K562 (cell line): ENCODE results near the gene DRAXIN. TPM values are rescaled to one million over a fixed set of nuclear protein-coding genes. Genes with fewer than 3 reads are reported as not detected.

ENCODE experiments used
- CTCF ChIP-seq, 3 experiments: IDR thresholded peaks in 2 of 3; conservative IDR thresholded peaks in 1 of 3; 2 replicates each; pipeline ENCODE4 v1.5.1; 2011 to 2012; ENCODE audit warnings: low read length in 3 of 3, mild to moderate bottlenecking in 3 of 3, control low read depth in 2 of 3, improper control_type of control experiment in 1 of 3, inconsistent platforms in 1 of 3, low read depth in 1 of 3, mixed read lengths in 1 of 3, moderate library complexity in 1 of 3; ENCODE audit not compliant: insufficient read depth in 2 of 3
- CTCFL ChIP-seq: IDR thresholded peaks from 2 replicates; pipeline ENCODE4 v1.6.1; 2011; ENCODE audit warnings: borderline replicate concordance, low read depth, mild to moderate bottlenecking, moderate library complexity, low read length; ENCODE audit not compliant: insufficient read depth, poor library complexity, severe bottlenecking
- ELF1 ChIP-seq: fragments of 200-800 bp; sonication (Bioruptor generic); IDR thresholded peaks from 2 replicates; pipeline ENCODE4 v1.6.1; 2016; ENCODE audit warnings: missing genetic modification characterization, missing compliant biosample characterization
- HMGXB4 ChIP-seq: sonication (generic); formaldehyde crosslinking; IDR thresholded peaks from 2 replicates; pipeline ENCODE4 v1.8.1; 2023; ENCODE audit warnings: mild to moderate bottlenecking, missing genetic modification reagents
- HNRNPL ChIP-seq: fragments of 200-400 bp; formaldehyde crosslinking; IDR thresholded peaks from 2 replicates; pipeline ENCODE4 v1.6.1; 2017; ENCODE audit warnings: low read depth, mild to moderate bottlenecking, low read length
- ILF3 ChIP-seq: fragments of 450-650 bp; IDR thresholded peaks from 2 replicates; pipeline ENCODE4 v1.6.1; 2018; ENCODE audit warnings: antibody characterized with exemption, mild to moderate bottlenecking, moderate library complexity, borderline replicate concordance
- MCM5 ChIP-seq: fragments of 450-650 bp; IDR thresholded peaks from 2 replicates; pipeline ENCODE4 v1.6.1; 2016; ENCODE audit warnings: low read depth
- NCOA1 ChIP-seq: fragments of 450-650 bp; IDR thresholded peaks from 2 replicates; pipeline ENCODE4 v1.6.1; 2016; ENCODE audit warnings: low read depth
- NFXL1 ChIP-seq: fragments of 450-650 bp; formaldehyde crosslinking; IDR thresholded peaks from 2 replicates; pipeline ENCODE4 v1.4.0; 2021; ENCODE audit warnings: mild to moderate bottlenecking
- SMARCE1 ChIP-seq: fragments of 450-650 bp; IDR thresholded peaks from 2 replicates; pipeline ENCODE4 v1.7.1; 2016; ENCODE audit warnings: mild to moderate bottlenecking
- STAG1 ChIP-seq: sonication (generic); formaldehyde crosslinking; IDR thresholded peaks from 2 replicates; pipeline ENCODE4 v1.5.0; 2020; ENCODE audit warnings: missing genetic modification reagents, borderline replicate concordance
- ZBTB40 ChIP-seq, 2 experiments: fragments of 450-650 bp in 1 of 2; sonication (generic) in 1 of 2; formaldehyde crosslinking in 1 of 2; IDR thresholded peaks; 2 replicates each; pipeline versions ENCODE4 v1.7.1 to v1.9.0; 2016 to 2022; ENCODE audit warnings: inconsistent platforms in 1 of 2, mild to moderate bottlenecking in 1 of 2, missing genetic modification reagents in 1 of 2
- polyA plus RNA-seq, 8 experiments: library from polyadenylated mRNA; depleted of rRNA in 4 of 8; stranded (reverse) in 5 of 8; unstranded in 3 of 8; fragments of >200 nt; fragmentation: Nextera tagmentation in 2 of 8; fragmentation: Illumina TruSeq in 1 of 8; extraction: Ambion mirVana in 2 of 8; extraction: Trizol in 1 of 8; gene quantifications; 2 replicates each; pipeline versions ENCODE4 v1.2.1 to v1.2.3, GENCODE V29; 2011 to 2014; ENCODE audit warnings: inconsistent platforms in 1 of 8, missing spikeins in 1 of 8
- total RNA-seq, 7 experiments: library from RNA; depleted of rRNA in 6 of 7; stranded (reverse); fragments of >200 nt in 6 of 7; fragmentation: Illumina TruSeq in 2 of 7; extraction: Trizol in 2 of 7; gene quantifications; 2 replicates each; pipeline versions ENCODE4 v1.2.1 to v1.2.3, GENCODE V29; 2011 to 2021; ENCODE audit warnings: low replicate concordance in 1 of 7

The DRAXIN gene
- total and polyA plus RNA-seq, 9 of the 15 experiments (the other 6 are each of a cell fraction or from before 2014, with no cell fraction given): 0.01 to 0.04 (median 0.01) TPM; not detected in 6

GRCh38 chr1:11648732-11649158 is 42.8 kb upstream of the DRAXIN start (continued):
- TF ChIP-seq ZBTB40 (IDR thresholded peaks at IDR 0.05) (no peak), ZBTB40 (CRISPR knock-in tag; IDR thresholded peaks at IDR 0.05) (no peak), ILF3 (no peak), NCOA1 (no peak), CTCFL (no peak), STAG1 (CRISPR knock-in tag) (no peak), HNRNPL (no peak), HMGXB4 (CRISPR knock-in tag) (no peak), SMARCE1 (no peak), CTCF (IDR thresholded peaks at IDR 0.05 in 2 of 3, conservative IDR thresholded peaks at IDR 0.05 in 1 of 3; ENCODE audit: insufficient read depth in 2 of 3, low read depth in 1 of 3, low read length in 3 of 3) (peak; percentile 20 to 42 (median 41); a peak in 3 of 6 replicates), NFXL1 (no peak), MCM5 (no peak), ELF1 (no peak)
